ENCODE data around the gene KIF6. TPM values are rescaled to one million over a fixed set of nuclear protein-coding genes. Genes with fewer than 3 reads are reported as not detected.

Gene KIF6
- total and polyA plus RNA-seq, 11 donors = 0.06 to 0.77 (median 0.48) TPM

DNA sequence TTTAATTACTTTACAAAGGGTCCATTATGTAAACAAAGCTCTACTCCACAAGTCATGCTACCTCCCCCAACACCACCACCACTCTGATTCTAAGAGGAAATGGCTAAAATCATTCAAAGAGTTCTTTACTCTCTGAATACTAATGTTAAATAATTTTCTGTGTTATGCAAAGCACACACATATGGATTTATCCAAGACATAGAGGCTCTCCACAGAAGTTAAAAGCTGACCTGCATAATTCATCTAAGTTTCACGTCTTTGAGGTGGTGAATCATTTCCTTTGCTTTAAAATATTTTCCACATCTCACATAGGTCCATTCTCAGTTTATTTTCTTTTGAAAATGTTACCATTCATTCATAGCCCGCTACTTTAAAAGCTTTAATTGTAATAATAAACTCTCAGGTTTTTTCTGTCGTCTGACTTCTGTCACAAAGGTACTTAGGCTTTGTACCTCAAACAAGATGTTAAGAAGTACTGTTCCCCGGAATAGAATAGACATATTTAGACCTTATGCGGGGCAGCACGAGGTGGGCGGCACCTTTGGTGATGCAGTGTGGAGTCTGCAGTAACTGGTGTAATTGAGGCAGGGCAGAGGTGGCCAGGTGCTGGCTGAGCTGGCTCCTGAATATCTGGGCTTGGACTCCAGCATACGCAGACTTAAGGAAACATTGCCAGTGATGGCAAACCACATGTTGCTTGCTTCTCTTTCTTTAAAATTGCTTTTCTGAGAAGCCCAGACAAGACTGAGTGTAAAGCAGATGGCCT, 55.8 kb downstream of the KIF6 start:
- Histone ChIP-seq H3K4me3 (no peak overlapping the region), H3K27me3 (no peaks in the 10 kb centered on the region), H3K36me3 (no peaks in the 10 kb centered on the region), H3K27ac (no peak overlapping the region), H3K4me1 (no peaks in the 10 kb centered on the region), H3K9me3 (peaks cover 0 to 14% (median 0%) of the 10 kb centered on the region in 12 donors)
- ATAC-seq (no peak), DNase-seq (no peak)
- intact Hi-C loops (cut with DNase I) = no loop called here
- TF ChIP-seq POLR2A (IDR thresholded peaks at IDR 0.05) = no peak
- TF ChIP-seq CTCF (IDR thresholded peaks at IDR 0.05) = no peak
- 68 to 70% (median 68%) methylated on average over 8 of the region's 8 CpGs for WGBS, 4 donors

DNA sequence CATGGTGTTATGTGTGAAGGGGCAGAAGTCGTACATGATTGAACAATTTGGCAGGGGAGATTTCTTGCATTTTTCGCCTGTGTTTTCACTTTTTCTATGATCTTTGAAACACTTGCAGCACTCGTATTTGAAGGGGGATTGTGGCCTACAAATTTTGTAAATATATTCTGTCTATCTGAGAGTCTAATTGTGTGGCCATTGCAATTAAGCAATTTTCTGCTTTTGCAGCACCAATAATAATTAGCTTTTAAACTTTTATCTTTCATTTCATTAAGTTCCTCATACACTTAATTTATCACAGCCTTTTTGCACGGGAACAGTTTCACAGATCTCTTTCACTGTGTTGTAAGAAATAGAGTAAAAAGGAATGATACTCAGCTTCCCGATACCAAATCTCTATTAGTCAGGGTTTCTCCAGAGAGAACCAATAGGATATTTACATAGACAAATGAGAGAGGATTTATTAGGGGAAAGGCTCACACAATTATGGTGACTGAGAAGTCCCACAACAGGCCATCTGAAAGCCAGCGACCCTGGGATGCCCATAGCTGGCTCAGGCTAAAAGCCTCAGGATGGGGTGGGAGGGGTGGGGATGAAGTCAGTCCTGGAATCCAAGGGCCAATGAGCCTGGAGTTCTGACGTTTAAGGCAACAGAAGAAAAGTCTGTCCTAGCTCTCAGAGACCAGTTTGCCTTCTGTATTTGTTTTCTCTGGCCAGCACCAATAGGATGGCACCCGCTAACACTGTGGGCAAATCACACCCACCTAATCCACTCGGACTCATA, 58.3 kb downstream of the KIF6 start:
- no peaks in the 10 kb centered on the region for H3K36me3 ChIP-seq
- ATAC-seq (no peak), DNase-seq (no peak)
- H3K4me1 ChIP-seq = no peaks in the 10 kb centered on the region
- 71 to 75% (median 74%) methylated on average over 9 of the region's 9 CpGs for WGBS, 4 donors
- no peaks in the 10 kb centered on the region for H3K27me3 ChIP-seq
- H3K9me3 ChIP-seq = no peaks in the 10 kb centered on the region
- intact Hi-C loops (cut with DNase I) = no loop called here
- no peak overlapping the region for H3K27ac ChIP-seq
- H3K4me3 ChIP-seq = no peak overlapping the region
- TF ChIP-seq POLR2A (IDR thresholded peaks at IDR 0.05) (no peak), CTCF (IDR thresholded peaks at IDR 0.05) (no peak)

- H3K4me1 ChIP-seq = no peaks in the 10 kb centered on the region
- no peak overlapping the region for H3K27ac ChIP-seq
Observed at GRCh38 chr6:39665861-39666260, 59.3 kb downstream of the KIF6 start.

More at GRCh38 chr6:39665861-39666260, 59.3 kb downstream of the KIF6 start:
- no peaks in the 10 kb centered on the region for H3K27me3 ChIP-seq
- WGBS, 4 donors = 52 to 71% (median 70%) methylated on average over 1 of the region's 1 CpG
- no peak overlapping the region for H3K4me3 ChIP-seq
- no peaks in the 10 kb centered on the region for H3K9me3 ChIP-seq
- no peak for DNase-seq
- no peak for ATAC-seq
- no peaks in the 10 kb centered on the region for H3K36me3 ChIP-seq
- TF ChIP-seq CTCF (IDR thresholded peaks at IDR 0.05) (no peak), POLR2A (IDR thresholded peaks at IDR 0.05) (no peak)
- intact Hi-C loops (cut with DNase I) = no loop called here
